Measurements from ENCODE around the gene SAMSN1.

DNA sequence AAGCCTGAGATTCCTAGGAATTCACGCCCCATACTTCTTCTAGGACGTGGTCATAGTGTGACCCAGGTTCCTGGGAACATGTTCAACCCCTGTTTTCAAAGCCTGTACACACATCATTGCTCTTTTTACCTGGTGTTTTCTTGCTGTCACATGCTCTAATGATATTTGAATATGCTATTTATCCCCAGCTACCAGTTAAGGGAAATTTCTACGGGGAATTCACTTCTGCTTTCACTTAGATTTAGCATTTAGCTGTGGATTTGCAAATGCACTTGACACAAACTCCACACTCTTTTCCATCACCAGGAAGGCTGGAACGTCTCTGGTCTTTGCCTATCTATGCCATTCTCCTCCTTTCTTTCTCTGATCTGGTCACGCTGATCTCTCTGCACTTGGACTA lies 11.3 kb upstream of the SAMSN1 start:
- TF ChIP-seq, protein P1, sequence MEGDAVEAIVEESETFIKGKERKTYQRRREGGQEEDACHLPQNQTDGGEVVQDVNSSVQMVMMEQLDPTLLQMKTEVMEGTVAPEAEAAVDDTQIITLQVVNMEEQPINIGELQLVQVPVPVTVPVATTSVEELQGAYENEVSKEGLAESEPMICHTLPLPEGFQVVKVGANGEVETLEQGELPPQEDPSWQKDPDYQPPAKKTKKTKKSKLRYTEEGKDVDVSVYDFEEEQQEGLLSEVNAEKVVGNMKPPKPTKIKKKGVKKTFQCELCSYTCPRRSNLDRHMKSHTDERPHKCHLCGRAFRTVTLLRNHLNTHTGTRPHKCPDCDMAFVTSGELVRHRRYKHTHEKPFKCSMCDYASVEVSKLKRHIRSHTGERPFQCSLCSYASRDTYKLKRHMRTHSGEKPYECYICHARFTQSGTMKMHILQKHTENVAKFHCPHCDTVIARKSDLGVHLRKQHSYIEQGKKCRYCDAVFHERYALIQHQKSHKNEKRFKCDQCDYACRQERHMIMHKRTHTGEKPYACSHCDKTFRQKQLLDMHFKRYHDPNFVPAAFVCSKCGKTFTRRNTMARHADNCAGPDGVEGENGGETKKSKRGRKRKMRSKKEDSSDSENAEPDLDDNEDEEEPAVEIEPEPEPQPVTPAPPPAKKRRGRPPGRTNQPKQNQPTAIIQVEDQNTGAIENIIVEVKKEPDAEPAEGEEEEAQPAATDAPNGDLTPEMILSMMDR (IDR thresholded peaks at IDR 0.05 in 8 of 11, conservative IDR thresholded peaks at IDR 0.05 in 3 of 11) = no peak
- no peak for TF ChIP-seq POLR2A (IDR thresholded peaks at IDR 0.05)
